Epithelial cell of esophagus (primary cell): Measurements from ENCODE around the gene SPINDOC.
"Not testable (repeated sequence)": the region's sequence is repeated elsewhere in the genome, so short reads cannot be mapped to it uniquely, and the experiment has no call there.

Experiments used
- DNase-seq: peaks from one replicate; pipeline ENCODE4 v3.0.0; 2010; ENCODE audit warnings: low read depth
- H3K4me3 ChIP-seq: 2 replicates; pipeline ENCODE4 v1.5.1; 2011; ENCODE audit warnings: mild to moderate bottlenecking, low read length, control low read depth
- TF ChIP-seq, protein P1 (sequence below): IDR thresholded peaks from 2 replicates; pipeline ENCODE4 v1.5.1; 2011; ENCODE audit warnings: low read depth, mild to moderate bottlenecking, low read length, control low read depth, inconsistent platforms; ENCODE audit not compliant: insufficient read depth; ENCODE audit errors: missing control alignments

The SPINDOC gene

DNA sequence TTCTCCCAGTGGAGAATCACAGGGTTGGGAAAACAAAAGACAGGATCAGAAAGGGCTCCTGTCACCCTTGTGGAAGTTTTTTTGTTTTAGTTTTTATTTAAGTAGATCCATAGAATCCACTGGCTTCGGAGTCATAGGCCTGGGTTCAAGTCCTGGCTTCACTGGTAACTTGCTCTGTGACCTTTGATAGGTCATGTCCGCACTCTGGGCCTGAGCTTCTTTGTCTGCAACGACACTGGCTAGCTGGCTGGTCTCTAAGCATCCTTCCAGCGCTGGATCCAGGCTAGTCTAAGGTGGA is 46.0 kb upstream of the SPINDOC start:
- TF ChIP-seq, protein P1, sequence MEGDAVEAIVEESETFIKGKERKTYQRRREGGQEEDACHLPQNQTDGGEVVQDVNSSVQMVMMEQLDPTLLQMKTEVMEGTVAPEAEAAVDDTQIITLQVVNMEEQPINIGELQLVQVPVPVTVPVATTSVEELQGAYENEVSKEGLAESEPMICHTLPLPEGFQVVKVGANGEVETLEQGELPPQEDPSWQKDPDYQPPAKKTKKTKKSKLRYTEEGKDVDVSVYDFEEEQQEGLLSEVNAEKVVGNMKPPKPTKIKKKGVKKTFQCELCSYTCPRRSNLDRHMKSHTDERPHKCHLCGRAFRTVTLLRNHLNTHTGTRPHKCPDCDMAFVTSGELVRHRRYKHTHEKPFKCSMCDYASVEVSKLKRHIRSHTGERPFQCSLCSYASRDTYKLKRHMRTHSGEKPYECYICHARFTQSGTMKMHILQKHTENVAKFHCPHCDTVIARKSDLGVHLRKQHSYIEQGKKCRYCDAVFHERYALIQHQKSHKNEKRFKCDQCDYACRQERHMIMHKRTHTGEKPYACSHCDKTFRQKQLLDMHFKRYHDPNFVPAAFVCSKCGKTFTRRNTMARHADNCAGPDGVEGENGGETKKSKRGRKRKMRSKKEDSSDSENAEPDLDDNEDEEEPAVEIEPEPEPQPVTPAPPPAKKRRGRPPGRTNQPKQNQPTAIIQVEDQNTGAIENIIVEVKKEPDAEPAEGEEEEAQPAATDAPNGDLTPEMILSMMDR: no peak
- peak overlapping the region; percentile 66 for H3K4me3 ChIP-seq
- no peak for DNase-seq

DNA sequence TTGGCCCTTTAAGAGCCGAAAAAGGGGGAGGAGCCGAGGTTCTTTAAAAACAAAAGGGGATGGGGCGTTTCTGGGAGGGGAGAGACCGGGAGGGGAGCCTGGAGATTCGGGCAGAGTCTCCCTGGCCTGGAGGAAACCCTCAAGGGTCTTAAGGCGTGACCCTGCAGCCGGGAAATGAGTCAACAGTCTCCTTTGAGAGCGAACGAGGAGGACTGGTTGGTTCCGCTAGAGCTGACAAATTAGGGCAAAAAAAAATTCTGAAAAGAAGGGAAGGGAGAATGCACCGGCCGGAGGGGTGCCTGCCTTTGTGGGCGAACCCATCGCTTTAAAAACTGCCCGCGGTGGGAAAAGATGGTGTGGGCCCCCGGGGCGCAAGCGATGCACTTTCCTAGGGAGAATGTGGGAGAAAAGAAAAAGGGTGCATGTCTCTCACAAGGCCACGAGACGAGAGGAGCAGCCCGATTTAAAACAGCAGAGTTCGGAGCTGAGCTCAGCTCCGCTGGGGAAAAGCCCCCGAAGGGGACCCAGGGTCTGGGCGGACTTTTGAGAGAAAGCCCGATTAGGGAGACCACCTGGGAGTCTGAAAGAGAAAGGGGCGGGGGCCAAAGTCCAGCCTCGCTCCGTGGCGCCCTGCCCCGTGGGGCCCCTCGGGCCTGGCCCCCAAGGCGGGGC is 45.6 kb upstream of the SPINDOC start:
- DNase-seq: peak; percentile 64
- H3K4me3 ChIP-seq: peak overlapping the region; percentile 66
- TF ChIP-seq, protein P1: no peak

DNA sequence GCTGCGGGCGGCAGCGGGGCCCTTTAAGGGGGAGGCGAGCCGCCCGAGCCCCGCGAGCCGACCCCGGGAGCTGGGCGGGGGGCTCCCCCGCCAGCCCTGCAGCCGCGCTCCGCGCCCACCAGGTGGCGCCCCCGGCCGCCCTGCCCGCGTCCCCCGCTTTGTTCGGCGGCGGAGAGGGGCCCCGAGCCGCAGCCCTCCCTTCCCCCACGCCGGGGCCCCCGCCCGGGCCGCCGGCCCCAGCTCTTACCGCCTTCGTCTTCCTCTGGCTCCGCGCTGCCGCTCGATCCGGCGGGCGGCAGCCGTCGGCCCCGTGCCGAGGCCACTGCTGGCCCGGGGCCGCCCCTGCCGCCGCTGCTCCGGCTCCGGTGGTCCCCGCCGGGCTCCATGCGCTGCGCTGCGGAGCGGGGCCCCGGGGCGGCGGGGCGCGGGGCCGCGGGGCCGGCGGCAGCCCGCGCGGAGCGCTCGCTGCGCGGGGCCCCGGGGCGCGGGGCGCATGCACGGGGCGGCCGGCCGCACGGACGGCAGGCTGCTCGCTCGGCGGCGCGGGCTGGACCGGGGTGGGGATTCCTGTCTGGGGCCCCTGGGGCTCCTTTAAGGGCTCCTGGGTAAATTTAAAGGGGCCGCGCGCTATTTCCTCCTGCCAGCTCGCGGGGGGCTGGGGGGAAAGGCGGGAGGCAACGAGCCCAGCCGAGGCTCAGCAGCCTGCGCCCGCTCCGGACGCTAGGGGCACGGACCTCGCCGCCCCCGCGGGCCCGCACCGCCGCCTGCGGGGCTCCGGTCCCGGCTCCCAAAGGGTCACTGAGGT is 44.8 kb upstream of the SPINDOC start, which contains the start of gene ZFTA:
TSS of gene ZFTA (minus strand) at position 539 of the 805 bp plus-strand sequence. CDS start at position 386, 153 bp downstream.
- TF ChIP-seq, protein P1: peak; percentile 5

DNA sequence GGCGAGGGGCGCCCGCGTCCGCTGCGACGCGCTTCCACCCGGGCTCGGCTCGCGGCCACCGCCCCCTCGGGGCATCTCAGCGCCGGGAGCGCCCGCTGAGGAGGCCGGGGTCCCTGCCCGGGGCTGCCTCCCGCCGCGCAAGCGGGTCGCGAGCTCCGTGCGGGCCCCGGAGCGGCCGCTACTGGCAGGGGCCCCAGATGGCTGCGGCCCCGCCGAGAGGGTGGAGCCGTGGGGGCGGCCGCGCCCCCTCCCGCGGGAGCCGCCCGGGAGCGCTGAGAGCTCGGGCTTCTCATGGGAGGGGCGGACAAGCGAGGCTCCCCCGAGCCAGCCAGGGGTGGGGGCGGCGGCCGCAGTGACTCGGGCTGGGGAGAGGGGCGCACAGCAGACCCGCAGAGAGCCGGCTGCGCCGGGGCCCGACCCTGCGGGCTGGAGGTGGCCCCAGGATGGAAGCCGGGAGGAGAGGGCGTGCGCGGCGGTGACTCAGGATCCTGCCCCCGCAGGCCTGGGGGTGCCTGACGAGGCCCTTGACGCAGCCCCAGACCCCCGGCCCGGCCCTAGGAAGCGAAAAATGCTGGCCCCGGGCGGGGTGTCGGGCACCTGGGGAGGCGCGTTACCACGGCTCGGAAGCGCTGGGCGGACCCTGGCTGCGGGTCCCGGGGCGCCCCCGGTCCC is 44.1 kb upstream of the SPINDOC start:
- H3K4me3 ChIP-seq: peak overlapping the region; percentile 36
- TF ChIP-seq, protein P1: no peak
- peak; percentile 51 for DNase-seq

More for the DNA sequence above, 44.8 kb upstream of the SPINDOC start, which contains the start of gene ZFTA:
- H3K4me3 ChIP-seq: peak within 1 kb of the TSS; percentile 66
- peak; percentile 56 for DNase-seq

DNA sequence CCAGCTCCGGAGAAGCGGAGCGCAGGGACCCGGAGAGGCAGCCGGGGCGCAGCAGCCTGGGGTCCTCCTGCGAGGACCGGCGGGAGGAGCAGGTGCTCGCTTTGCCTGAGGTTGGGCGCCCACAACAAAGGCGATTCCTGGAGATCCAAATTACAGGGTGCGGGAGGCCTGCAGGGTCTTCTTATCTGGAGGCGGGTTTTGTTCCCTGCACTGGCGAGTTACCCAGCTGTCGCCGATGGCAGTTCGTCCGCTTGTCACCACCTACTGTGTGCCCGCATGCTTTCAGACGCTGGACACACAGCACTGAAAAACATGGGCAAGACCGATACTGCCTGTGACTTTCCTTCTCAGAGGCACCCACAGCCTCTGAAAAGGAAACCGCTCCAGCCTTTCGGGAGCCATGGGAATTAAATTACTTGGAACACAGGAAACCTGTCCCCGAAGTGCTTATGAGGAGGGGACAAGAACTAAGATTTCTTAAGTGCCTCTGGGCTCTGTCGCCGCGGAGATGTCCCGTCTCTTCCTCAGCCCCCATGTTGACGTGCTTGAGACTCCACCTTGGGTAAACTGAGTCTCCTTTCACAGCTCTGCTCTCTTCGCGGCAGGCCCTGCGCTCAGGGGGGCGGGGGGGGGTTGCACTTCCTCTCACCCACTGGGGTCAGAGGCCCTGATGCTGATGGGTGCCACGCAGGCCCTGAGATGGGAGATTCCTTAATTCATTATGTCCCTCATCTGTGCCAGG is 43.4 kb upstream of the SPINDOC start:
- no peak overlapping the region for H3K4me3 ChIP-seq
- DNase-seq: no peak
- TF ChIP-seq, protein P1: no peak

DNA sequence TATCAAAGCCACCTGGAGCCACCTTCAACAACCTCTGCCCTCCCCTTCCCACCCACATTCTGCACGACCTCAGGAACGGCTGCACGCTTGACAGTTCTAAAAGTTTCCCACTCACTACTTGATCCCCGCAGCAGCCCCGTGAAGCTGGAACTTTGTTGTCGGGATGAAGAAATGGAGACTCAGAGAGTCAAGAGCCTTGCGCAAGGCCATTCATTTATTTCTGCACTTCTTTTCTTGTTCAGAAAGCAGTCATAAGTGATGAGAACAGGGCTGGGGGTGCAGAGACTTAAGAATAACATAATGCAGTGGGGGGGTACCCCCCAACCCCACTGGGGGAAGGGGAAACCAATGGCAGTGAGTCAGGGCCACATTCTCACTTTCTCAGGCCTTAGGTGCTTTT is 42.5 kb upstream of the SPINDOC start:
- H3K4me3 ChIP-seq: no peak overlapping the region
- TF ChIP-seq, protein P1: no peak
- DNase-seq: peak; percentile 22

DNA sequence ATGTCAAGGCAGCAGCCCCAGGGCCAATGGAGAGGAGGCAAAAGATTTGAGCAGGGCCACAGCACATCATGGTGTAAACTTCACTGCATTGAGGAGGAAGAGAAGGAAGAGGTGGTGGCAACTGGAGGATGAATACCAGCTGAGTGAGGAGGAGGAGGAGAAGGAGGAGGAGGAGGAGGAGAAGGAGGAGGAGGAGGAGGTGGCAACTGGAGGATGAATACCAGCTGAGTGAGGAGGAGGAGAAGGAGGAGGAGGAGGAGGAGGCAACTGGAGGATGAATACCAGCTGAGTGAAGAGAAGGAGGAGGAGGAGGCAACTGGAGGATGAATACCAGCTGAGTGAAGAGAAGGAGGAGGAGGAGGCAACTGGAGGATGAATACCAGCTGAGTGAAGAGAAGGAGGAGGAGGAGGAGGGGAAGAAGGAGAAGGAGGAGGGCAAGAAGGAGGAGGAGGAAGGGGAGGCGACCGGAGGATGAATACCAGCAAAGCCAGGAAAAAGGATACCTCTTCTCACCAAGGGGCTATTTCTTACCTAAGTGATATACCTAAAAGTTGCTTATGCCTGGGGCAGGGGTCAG is 41.4 kb upstream of the SPINDOC start:
- H3K4me3 ChIP-seq, DNase-seq: not testable (repeated sequence)
